Measurements from ENCODE around the gene MAPKAP1.

MAPKAP1 gene

GRCh38 chr9:125477089-125477544, 229.9 kb downstream of the MAPKAP1 start:
- TF ChIP-seq GATA2 (IDR thresholded peaks at IDR 0.05; ENCODE audit: low read depth, low read length) (no peak), GATA3 (IDR thresholded peaks at IDR 0.05; ENCODE audit: low read depth, low read length) (no peak)

DNA sequence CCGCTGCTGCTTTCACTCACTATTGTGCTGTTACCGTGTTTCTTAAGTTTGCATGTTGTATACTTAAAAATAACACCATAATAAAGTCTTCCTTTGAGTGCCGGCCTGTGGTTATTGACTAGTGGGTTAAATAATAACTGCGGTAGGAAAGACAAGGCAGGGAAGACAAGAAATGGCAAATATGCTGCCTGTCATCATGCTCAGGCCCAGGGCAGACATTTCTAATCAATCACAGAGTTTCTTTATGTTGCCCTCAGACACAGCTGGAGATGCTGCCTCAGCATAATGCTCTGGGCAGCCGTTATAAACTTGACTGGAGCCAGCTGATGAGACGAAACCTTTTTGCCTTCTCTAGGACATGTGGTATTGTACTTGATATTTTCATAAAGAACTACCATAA, 230.4 kb downstream of the MAPKAP1 start:
- no peak for TF ChIP-seq GATA3 (IDR thresholded peaks at IDR 0.05; ENCODE audit: low read depth, low read length)
- TF ChIP-seq GATA2 (IDR thresholded peaks at IDR 0.05; ENCODE audit: low read depth, low read length), result no peak

GRCh38 chr9:125475385-125475784, 231.6 kb downstream of the MAPKAP1 start:
- no peak for TF ChIP-seq GATA2 (IDR thresholded peaks at IDR 0.05; ENCODE audit: low read depth, low read length)
- no peak for TF ChIP-seq GATA3 (IDR thresholded peaks at IDR 0.05; ENCODE audit: low read depth, low read length)

- no peak for TF ChIP-seq GATA3 (IDR thresholded peaks at IDR 0.05; ENCODE audit: low read depth, low read length)
- no peak for TF ChIP-seq GATA2 (IDR thresholded peaks at IDR 0.05; ENCODE audit: low read depth, low read length)
Measured at GRCh38 chr9:125472926-125473701, 233.9 kb downstream of the MAPKAP1 start.

DNA sequence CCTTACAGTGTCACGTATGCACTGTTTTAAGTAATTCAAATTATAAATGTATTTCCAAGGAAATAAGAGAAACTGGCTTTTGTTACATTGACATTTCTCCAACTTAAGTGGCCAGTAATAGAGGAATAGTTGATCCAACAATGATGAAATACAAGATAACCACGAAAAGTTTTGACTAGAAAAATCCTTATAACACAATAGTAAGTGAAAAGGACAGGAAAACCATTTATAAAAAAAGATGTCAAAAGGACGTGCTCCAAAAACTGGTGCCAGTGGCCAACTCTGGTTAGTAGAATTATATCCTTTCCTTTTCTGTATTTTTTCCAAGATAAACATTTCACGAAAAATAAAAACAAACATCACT, 234.5 kb downstream of the MAPKAP1 start:
- TF ChIP-seq GATA2 (IDR thresholded peaks at IDR 0.05; ENCODE audit: low read depth, low read length) (no peak), GATA3 (IDR thresholded peaks at IDR 0.05; ENCODE audit: low read depth, low read length) (no peak)

GRCh38 chr9:125470767-125471580, 236.0 kb downstream of the MAPKAP1 start:
- TF ChIP-seq GATA2 (IDR thresholded peaks at IDR 0.05; ENCODE audit: low read depth, low read length), result no peak
- TF ChIP-seq GATA3 (IDR thresholded peaks at IDR 0.05; ENCODE audit: low read depth, low read length), result no peak

- TF ChIP-seq GATA2 (IDR thresholded peaks at IDR 0.05; ENCODE audit: low read depth, low read length) (no peak), GATA3 (IDR thresholded peaks at IDR 0.05; ENCODE audit: low read depth, low read length) (no peak)
Measured at GRCh38 chr9:125470189-125470588, 236.8 kb downstream of the MAPKAP1 start.

DNA sequence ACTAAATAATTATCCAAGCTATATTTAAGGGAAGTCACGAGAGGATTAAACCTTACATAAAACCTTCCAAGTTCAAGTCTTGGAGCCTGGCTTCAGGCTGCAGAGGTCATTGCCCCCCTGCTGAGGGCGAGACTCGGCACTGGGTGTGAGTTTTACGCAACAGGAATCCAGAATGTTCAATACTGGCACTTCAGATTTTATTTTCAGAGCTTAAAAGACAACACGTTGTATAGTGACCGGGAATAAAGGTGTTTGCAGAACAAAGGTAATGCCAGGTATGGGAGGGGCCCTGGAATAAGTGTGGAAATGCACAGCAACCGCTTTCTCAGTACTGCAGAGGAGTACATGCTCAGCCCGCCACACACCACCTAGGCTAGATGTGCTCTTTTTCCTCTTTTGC, 238.4 kb downstream of the MAPKAP1 start:
- TF ChIP-seq GATA2 (IDR thresholded peaks at IDR 0.05; ENCODE audit: low read depth, low read length), result no peak
- no peak for TF ChIP-seq GATA3 (IDR thresholded peaks at IDR 0.05; ENCODE audit: low read depth, low read length)

- TF ChIP-seq GATA2 (IDR thresholded peaks at IDR 0.05; ENCODE audit: low read depth, low read length), result no peak
- TF ChIP-seq GATA3 (IDR thresholded peaks at IDR 0.05; ENCODE audit: low read depth, low read length), result no peak
Measured at GRCh38 chr9:125467116-125467740, 239.8 kb downstream of the MAPKAP1 start.

GRCh38 chr9:125466411-125466810, 240.6 kb downstream of the MAPKAP1 start:
- TF ChIP-seq GATA2 (IDR thresholded peaks at IDR 0.05; ENCODE audit: low read depth, low read length) (no peak), GATA3 (IDR thresholded peaks at IDR 0.05; ENCODE audit: low read depth, low read length) (no peak)

DNA sequence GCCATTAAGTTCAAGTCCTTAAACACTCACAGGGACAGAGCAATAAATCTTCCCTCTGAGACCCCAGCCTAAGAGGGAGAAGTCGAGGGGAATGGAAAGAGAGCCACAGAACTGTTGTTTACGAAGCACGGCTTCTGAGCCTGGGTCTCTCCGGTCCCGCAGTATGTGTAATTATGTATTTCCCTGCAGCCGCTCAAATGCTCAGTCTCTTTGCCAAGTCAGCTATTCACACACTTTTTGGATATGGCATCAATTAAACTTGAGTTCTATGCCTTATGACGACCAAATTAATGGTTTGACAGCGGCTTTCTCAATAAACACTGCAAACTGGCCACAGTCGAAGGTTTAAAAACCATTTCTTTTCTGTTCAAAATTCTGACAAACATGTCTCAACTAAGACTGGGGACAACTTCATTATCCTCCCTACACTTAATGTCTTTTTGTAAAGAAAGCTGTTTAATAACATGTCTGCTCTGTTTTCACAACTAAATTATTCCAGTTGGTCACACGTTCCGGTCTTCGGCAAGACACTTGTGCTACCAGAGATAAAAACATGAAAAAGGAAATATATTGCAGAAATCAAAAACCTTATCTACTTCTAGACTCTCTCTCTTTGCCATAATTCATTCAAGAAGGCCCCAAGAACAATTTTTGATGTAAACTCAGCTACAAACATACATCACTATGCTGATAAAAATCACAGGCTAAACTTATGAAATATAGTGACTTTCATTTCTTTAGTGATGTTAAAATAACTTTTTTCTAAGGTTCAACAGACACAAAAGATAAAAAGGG, 242.2 kb downstream of the MAPKAP1 start:
- no peak for TF ChIP-seq GATA2 (IDR thresholded peaks at IDR 0.05; ENCODE audit: low read depth, low read length)
- TF ChIP-seq GATA3 (IDR thresholded peaks at IDR 0.05; ENCODE audit: low read depth, low read length), result no peak

GRCh38 chr9:125463926-125464325, 243.1 kb downstream of the MAPKAP1 start:
- TF ChIP-seq GATA2 (IDR thresholded peaks at IDR 0.05; ENCODE audit: low read depth, low read length) (no peak), GATA3 (IDR thresholded peaks at IDR 0.05; ENCODE audit: low read depth, low read length) (no peak)

GRCh38 chr9:125462861-125463291, 244.1 kb downstream of the MAPKAP1 start:
- TF ChIP-seq GATA3 (IDR thresholded peaks at IDR 0.05; ENCODE audit: low read depth, low read length) (no peak), GATA2 (IDR thresholded peaks at IDR 0.05; ENCODE audit: low read depth, low read length) (no peak)

Data from SH-SY5Y (cell line).